BJ (cell line): ENCODE results near the gene ARHGAP40. TPM values are rescaled to one million over a fixed set of nuclear protein-coding genes. Genes with fewer than 3 reads are reported as not detected.

Source experiments
- CTCF ChIA-PET: fragments of 350-600 bp; formaldehyde crosslinking; extraction: SDS; loops from one replicate; lab custom pipeline; 2021; ENCODE audit warnings: antibody characterized with exemption, inconsistent platforms; lab: Yijun Ruan, JAX
- POLR2A ChIA-PET: fragments of 300-600 bp; sonication (Branson Sonifier 250); formaldehyde crosslinking; extraction: SDS; loops from one replicate; lab custom pipeline; 2021; ENCODE audit warnings: antibody characterized with exemption; lab: Charles Lee
- DNase-seq: peaks from one replicate; pipeline ENCODE4 v3.0.0-alpha.2; 2011; ENCODE audit warnings: low read depth
- H3K27me3 ChIP-seq: 2 replicates; pipeline ENCODE4 v1.6.0; 2011; ENCODE audit warnings: low read length; ENCODE audit not compliant: control insufficient read depth, insufficient read depth
- H3K36me3 ChIP-seq: 2 replicates; pipeline ENCODE4 v1.5.1; 2011; ENCODE audit warnings: low read length; ENCODE audit not compliant: control insufficient read depth, insufficient read depth
- H3K4me3 ChIP-seq: 2 replicates; pipeline ENCODE4 v1.5.1; 2011; ENCODE audit warnings: low read depth, mild to moderate bottlenecking, control low read depth, low read length
- CTCF ChIP-seq: IDR thresholded peaks from 2 replicates; pipeline ENCODE4 v1.5.1; 2011; ENCODE audit warnings: low read depth, mild to moderate bottlenecking, control low read depth, inconsistent platforms, low read length, moderate library complexity; ENCODE audit not compliant: insufficient read depth
- polyA plus RNA-seq: library from polyadenylated mRNA; depleted of rRNA; stranded (reverse); fragments of >200 nt; gene quantifications from 2 replicates; pipeline ENCODE4 v1.2.3, GENCODE V29; 2011

The ARHGAP40 gene
- polyA plus RNA-seq, 1 experiment, result not detected

- CTCF ChIA-PET, result no interaction called here
- POLR2A ChIA-PET, result no interaction called here
- no peak for TF ChIP-seq CTCF
- Histone ChIP-seq H3K27me3 (peaks cover 21% of the 10 kb centered on the region), H3K4me3 (no peak overlapping the region), H3K36me3 (no peaks in the 10 kb centered on the region)
- DNase-seq, result no peak
Observed at GRCh38 chr20:38602185-38602581, 574 bp downstream of the ARHGAP40 start.

GRCh38 chr20:38603286-38603685, 1.7 kb downstream of the ARHGAP40 start:
- ChIA-PET CTCF (interaction anchor here (1.5 to 1.7 kb wide), 2 partner anchors 10 to 14 kb away, joined by 4 to 5 read pairs; no protein-coding TSS in a partner anchor), POLR2A (no interaction called here)
- Histone ChIP-seq H3K4me3 (no peak overlapping the region), H3K36me3 (no peaks in the 10 kb centered on the region), H3K27me3 (peaks cover 21% of the 10 kb centered on the region)
- no peak for DNase-seq
- no peak for TF ChIP-seq CTCF

GRCh38 chr20:38604873-38605303, 3.3 kb downstream of the ARHGAP40 start:
- H3K27me3 ChIP-seq, result peaks cover 18% of the 10 kb centered on the region
- TF ChIP-seq CTCF, result no peak
- ChIA-PET POLR2A (no interaction called here), CTCF (no interaction called here)
- DNase-seq, result no peak
- no peaks in the 10 kb centered on the region for H3K36me3 ChIP-seq
- no peak overlapping the region for H3K4me3 ChIP-seq

- no peak for TF ChIP-seq CTCF
- Histone ChIP-seq H3K27me3 (peaks cover 6% of the 10 kb centered on the region), H3K36me3 (no peaks in the 10 kb centered on the region), H3K4me3 (no peak overlapping the region)
- ChIA-PET CTCF (no interaction called here), POLR2A (no interaction called here)
- no peak for DNase-seq
Observed at GRCh38 chr20:38607351-38607750, 5.7 kb downstream of the ARHGAP40 start.

- DNase-seq, result no peak
- POLR2A ChIA-PET, result no interaction called here
- peaks cover 5% of the 10 kb centered on the region for H3K27me3 ChIP-seq
- TF ChIP-seq CTCF, result no peak
- H3K36me3 ChIP-seq, result no peaks in the 10 kb centered on the region
- CTCF ChIA-PET, result no interaction called here
- no peak overlapping the region for H3K4me3 ChIP-seq
Observed at GRCh38 chr20:38608188-38608587, 6.6 kb downstream of the ARHGAP40 start.
